Naive thymus-derived CD4-positive, alpha-beta T cell (primary cell): ENCODE data around the gene PI4KA. TPM values are rescaled to one million over a fixed set of nuclear protein-coding genes. Genes with fewer than 3 reads are reported as not detected.

Experiments used
- ATAC-seq: fragments of 150-1000 bp; cut with Tn5 transposase; 2 replicates; pipeline ENCODE4 v1.10.0; 2021; ENCODE audit warnings: mild to moderate bottlenecking, moderate library complexity
- CTCF ChIA-PET: fragments of 350-600 bp; sonication (Branson Sonifier 250); formaldehyde crosslinking; loops from one replicate; lab custom pipeline; 2021; ENCODE audit warnings: antibody characterized with exemption; lab: Charles Lee
- POLR2A ChIA-PET: fragments of 350-600 bp; sonication (Branson Sonifier 250); formaldehyde crosslinking; loops from one replicate; lab custom pipeline; 2021; ENCODE audit warnings: antibody characterized with exemption, inconsistent platforms; lab: Charles Lee
- DNase-seq, 9 donors: peaks; one replicate each; pipeline versions ENCODE4 v3.0.0 to v3.0.0-alpha.2; 2020 to 2022; ENCODE audit warnings: mixed read lengths in 1 of 9
- H3K27ac ChIP-seq: one replicate; pipeline ENCODE4 v1.7.0; 2013; ENCODE audit warnings: mild to moderate bottlenecking, low read depth, low read length, moderate library complexity
- H3K27me3 ChIP-seq, 2 donors: one replicate each; pipeline ENCODE4 v1.7.0; 2013; ENCODE audit warnings: low read length in 2 of 2, mild to moderate bottlenecking in 2 of 2, moderate library complexity in 2 of 2; ENCODE audit not compliant: control insufficient read depth in 2 of 2, insufficient read depth in 2 of 2
- H3K36me3 ChIP-seq, 3 experiments: 1 replicate in 2 of 3; 2 replicates in 1 of 3; pipeline ENCODE4 v1.7.0; 2013; ENCODE audit warnings: low read length in 3 of 3, mild to moderate bottlenecking in 3 of 3, moderate library complexity in 1 of 3; ENCODE audit not compliant: insufficient read depth in 3 of 3, control insufficient read depth in 2 of 3
- H3K4me1 ChIP-seq, 2 donors: one replicate each; pipeline ENCODE4 v1.7.0; 2013; ENCODE audit warnings: low read length in 2 of 2, mild to moderate bottlenecking in 2 of 2, moderate library complexity in 1 of 2; ENCODE audit not compliant: control insufficient read depth in 2 of 2, insufficient read depth in 2 of 2
- H3K4me3 ChIP-seq: 2 replicates; pipeline ENCODE4 v1.7.0; 2013; ENCODE audit warnings: mild to moderate bottlenecking, low read length
- H3K9me3 ChIP-seq, 3 experiments: 1 replicate in 2 of 3; 2 replicates in 1 of 3; pipeline ENCODE4 v1.7.0; 2013; ENCODE audit warnings: low read length in 3 of 3; ENCODE audit not compliant: control insufficient read depth in 2 of 3
- H3K27ac Mint-ChIP-seq, 9 donors: one replicate each; pipeline ENCODE4 v1.8.0; 2020 to 2022; ENCODE audit warnings: mixed read lengths in 9 of 9, mild to moderate bottlenecking in 8 of 9, moderate library complexity in 5 of 9, inconsistent platforms in 2 of 9
- H3K27me3 Mint-ChIP-seq, 5 donors: one replicate each; pipeline ENCODE4 v1.8.0; 2021 to 2022; ENCODE audit warnings: mixed read lengths in 5 of 5, mild to moderate bottlenecking in 1 of 5
- H3K36me3 Mint-ChIP-seq, 5 donors: one replicate each; pipeline ENCODE4 v1.8.0; 2020 to 2022; ENCODE audit warnings: mixed read lengths in 5 of 5, mild to moderate bottlenecking in 3 of 5, inconsistent platforms in 1 of 5
- H3K4me1 Mint-ChIP-seq, 7 donors: one replicate each; pipeline ENCODE4 v1.8.0; 2020 to 2022; ENCODE audit warnings: mixed read lengths in 7 of 7, mild to moderate bottlenecking in 3 of 7, inconsistent platforms in 1 of 7
- H3K4me3 Mint-ChIP-seq, 10 donors: one replicate each; pipeline ENCODE4 v1.8.0; 2020 to 2022; ENCODE audit warnings: mild to moderate bottlenecking in 10 of 10, mixed read lengths in 10 of 10, moderate library complexity in 6 of 10, inconsistent platforms in 2 of 10
- H3K9me3 Mint-ChIP-seq, 11 donors: one replicate each; pipeline ENCODE4 v1.8.0; 2020 to 2022; ENCODE audit warnings: mixed read lengths in 11 of 11, mild to moderate bottlenecking in 4 of 11, inconsistent platforms in 1 of 11, moderate library complexity in 1 of 11
- intact Hi-C, 2 donors: fragments of 100-400 bp; cut with micrococcal nuclease; formaldehyde crosslinking; loops; one replicate each; pipeline ENCODE4 v1.15.1; 2023
- polyA plus RNA-seq, 2 donors: library from polyadenylated mRNA; unstranded; fragments of 300-500 nt; fragmentation: Illumina TruSeq; gene quantifications; one replicate each; pipeline ENCODE4 v1.2.3, GENCODE V29; 2021
- total RNA-seq, 6 experiments: library from RNA in 5 of 6; stranded (reverse) in 5 of 6; gene quantifications; 1 replicate in 5 of 6; 2 replicates in 1 of 6; pipeline ENCODE4 v1.2.3 and lab custom pipeline; 2021 to 2026

PI4KA gene
- total and polyA plus RNA-seq, 7 experiments from 2014 or later = 40.1 to 181 (median 156) TPM

DNA sequence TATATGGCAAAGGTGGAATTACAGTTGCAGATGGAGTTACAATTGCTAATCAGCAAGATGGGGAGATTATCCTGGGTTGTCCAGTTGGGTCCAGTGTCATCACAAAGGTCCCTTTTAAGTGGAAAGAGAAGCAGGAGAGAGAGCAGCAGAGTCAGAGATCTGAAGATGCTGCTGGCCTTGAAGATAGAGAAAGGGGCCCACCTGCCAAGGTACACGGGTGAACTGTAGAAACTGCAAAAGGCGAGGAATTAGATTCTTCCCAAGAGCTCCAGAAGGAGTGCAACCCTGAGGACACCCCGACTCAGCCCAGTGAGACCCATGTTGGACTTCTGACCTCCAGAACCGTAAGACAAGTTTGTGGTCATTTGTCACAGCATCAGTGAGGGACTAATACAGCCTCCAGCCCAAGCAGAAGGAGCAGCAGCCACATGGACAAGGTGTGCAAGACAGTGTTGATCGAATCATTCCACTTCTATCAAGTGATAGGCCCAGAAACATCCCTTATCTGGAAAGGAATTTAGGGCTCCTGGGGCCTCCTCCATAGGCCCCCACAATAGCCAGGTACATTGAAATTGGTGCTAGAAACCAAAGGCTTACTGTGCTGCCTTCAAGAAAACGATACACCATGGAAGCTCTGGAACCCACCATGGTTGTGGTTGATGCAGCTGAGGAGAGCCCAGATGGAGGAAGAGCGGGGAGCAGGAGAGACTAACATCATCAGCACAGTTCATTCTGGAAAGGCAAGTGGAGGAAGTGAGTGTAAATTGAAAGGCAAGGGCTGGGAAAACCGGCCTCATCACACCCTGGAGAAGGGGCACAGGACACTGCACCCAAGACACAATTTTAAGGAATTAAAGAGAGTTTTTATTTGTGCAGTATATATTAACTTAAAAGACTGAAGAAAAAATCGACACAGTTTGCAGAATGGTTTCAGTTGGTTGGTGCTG lies 23.5 kb upstream of the PI4KA start:
- Histone ChIP-seq H3K9me3 (no peaks in the 10 kb centered on the region), H3K36me3 (peaks cover 0 to 64% (median 6%) of the 10 kb centered on the region in 3 experiments), H3K4me3 (no peak overlapping the region), H3K4me1 (no peaks in the 10 kb centered on the region), H3K27ac (no peak overlapping the region), H3K27me3 (no peaks in the 10 kb centered on the region)
- Mint-ChIP-seq H3K9me3 (no peaks in the 10 kb centered on the region), H3K36me3 (peaks cover 4 to 41% (median 13%) of the 10 kb centered on the region in 5 donors), H3K4me3 (no peak overlapping the region), H3K27me3 (no peaks in the 10 kb centered on the region), H3K4me1 (peaks cover 0 to 2% (median 0%) of the 10 kb centered on the region in 7 donors), H3K27ac (peak overlapping the region in 1 of 9 donors; percentile 12)
- POLR2A ChIA-PET = no interaction called here
- intact Hi-C loops = no loop called here
- DNase-seq (no peak), ATAC-seq (no peak)
- CTCF ChIA-PET = no interaction called here

DNA sequence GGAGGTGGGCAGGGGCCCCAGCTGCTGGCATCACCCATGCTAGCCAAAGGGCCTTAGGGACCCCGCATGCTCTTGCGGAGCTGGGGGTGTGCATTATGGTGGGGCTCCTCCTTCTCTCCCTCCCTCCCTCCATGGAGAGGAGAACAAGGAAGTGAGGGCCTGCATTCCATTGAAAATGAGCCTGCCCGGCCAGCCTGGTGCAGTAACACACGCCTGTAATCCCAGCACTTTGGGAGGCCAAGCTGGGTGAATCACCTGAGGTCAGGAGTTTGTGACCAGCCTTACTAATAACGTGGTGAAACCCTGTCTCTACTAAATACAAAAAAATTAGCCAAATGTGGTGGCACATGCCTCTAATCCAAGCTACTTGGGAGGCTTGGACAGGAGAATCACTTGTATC lies 22.6 kb upstream of the PI4KA start:
- no peaks in the 10 kb centered on the region for H3K27me3 Mint-ChIP-seq
- Histone ChIP-seq H3K4me3 (no peak overlapping the region), H3K27me3 (no peaks in the 10 kb centered on the region), H3K36me3 (peaks cover 0 to 66% (median 6%) of the 10 kb centered on the region in 3 experiments), H3K27ac (no peak overlapping the region), H3K9me3 (no peaks in the 10 kb centered on the region), H3K4me1 (no peaks in the 10 kb centered on the region)
- peaks cover 4 to 45% (median 13%) of the 10 kb centered on the region in 5 donors for H3K36me3 Mint-ChIP-seq
- no peak for DNase-seq
- intact Hi-C loops = no loop called here
- ATAC-seq = no peak
- H3K27ac Mint-ChIP-seq = peak overlapping the region in 1 of 9 donors; percentile 25
- H3K4me3 Mint-ChIP-seq = no peak overlapping the region
- CTCF ChIA-PET = no interaction called here
- POLR2A ChIA-PET = no interaction called here
- no peaks in the 10 kb centered on the region for H3K9me3 Mint-ChIP-seq
- H3K4me1 Mint-ChIP-seq = peaks cover 0 to 2% (median 0%) of the 10 kb centered on the region in 7 donors

DNA sequence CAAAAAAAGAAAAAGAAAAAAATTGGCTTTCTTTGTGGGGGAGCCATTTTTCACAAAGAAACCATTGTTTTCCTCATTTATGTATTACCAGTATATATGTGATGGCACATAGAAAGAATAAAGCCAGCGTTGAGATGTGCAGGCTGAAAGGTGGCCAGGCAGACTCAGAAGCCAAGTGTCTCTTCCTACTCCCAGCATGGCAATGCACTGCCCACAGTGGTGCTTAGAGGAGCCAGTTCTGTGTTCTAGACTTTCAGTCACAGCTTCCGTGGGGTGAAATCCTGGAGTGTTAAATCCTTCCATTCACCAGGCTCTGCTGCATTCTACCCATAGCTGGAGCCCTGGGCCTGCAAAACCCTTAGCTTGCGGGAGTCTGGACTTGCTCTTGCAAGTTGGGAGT lies 19.1 kb upstream of the PI4KA start:
- Mint-ChIP-seq H3K9me3 (no peaks in the 10 kb centered on the region), H3K27ac (peak overlapping the region in 1 of 9 donors; percentile 30), H3K4me3 (no peak overlapping the region), H3K4me1 (peaks cover 0 to 5% (median 0%) of the 10 kb centered on the region in 7 donors), H3K36me3 (peaks cover 0 to 35% (median 6%) of the 10 kb centered on the region in 5 donors), H3K27me3 (no peaks in the 10 kb centered on the region)
- Histone ChIP-seq H3K27ac (no peak overlapping the region), H3K9me3 (no peaks in the 10 kb centered on the region), H3K36me3 (peaks cover 0 to 61% (median 6%) of the 10 kb centered on the region in 3 experiments), H3K4me1 (no peaks in the 10 kb centered on the region), H3K4me3 (no peak overlapping the region), H3K27me3 (no peaks in the 10 kb centered on the region)
- ChIA-PET POLR2A (no interaction called here), CTCF (no interaction called here)
- no peak for ATAC-seq
- DNase-seq = no peak
- intact Hi-C loops = no loop called here

DNA sequence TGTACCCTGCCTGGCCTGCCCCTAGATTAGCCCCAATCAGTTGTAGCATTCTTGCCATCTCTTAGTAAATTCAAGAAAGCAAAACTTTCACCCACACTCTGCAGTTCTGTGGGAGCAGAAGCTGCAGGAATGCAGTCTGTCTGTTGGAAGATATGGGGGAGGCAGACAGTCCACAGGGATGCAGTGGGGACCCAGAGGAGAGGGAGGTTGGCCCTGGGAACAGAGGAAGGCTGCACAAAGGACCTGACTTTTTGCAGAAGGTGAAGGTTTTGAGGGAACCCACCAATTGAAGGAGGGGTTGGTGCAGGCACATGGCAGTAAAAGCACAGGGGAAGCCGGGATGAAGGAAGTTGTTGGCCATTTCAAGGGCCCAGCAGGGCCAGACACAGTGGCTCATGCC lies 16.7 kb upstream of the PI4KA start:
- POLR2A ChIA-PET = no interaction called here
- Mint-ChIP-seq H3K36me3 (peaks cover 0 to 22% (median 6%) of the 10 kb centered on the region in 5 donors), H3K4me1 (peaks cover 0 to 5% (median 0%) of the 10 kb centered on the region in 7 donors), H3K9me3 (no peaks in the 10 kb centered on the region), H3K27me3 (no peaks in the 10 kb centered on the region), H3K4me3 (no peak overlapping the region), H3K27ac (no peak overlapping the region)
- no peaks in the 10 kb centered on the region for H3K27me3 ChIP-seq
- H3K27ac ChIP-seq = no peak overlapping the region
- ATAC-seq (no peak), DNase-seq (no peak)
- intact Hi-C loops = no loop called here
- peaks cover 0 to 44% (median 6%) of the 10 kb centered on the region in 3 experiments for H3K36me3 ChIP-seq
- H3K4me3 ChIP-seq = no peak overlapping the region
- H3K4me1 ChIP-seq = no peaks in the 10 kb centered on the region
- H3K9me3 ChIP-seq = no peaks in the 10 kb centered on the region
- CTCF ChIA-PET = no interaction called here

DNA sequence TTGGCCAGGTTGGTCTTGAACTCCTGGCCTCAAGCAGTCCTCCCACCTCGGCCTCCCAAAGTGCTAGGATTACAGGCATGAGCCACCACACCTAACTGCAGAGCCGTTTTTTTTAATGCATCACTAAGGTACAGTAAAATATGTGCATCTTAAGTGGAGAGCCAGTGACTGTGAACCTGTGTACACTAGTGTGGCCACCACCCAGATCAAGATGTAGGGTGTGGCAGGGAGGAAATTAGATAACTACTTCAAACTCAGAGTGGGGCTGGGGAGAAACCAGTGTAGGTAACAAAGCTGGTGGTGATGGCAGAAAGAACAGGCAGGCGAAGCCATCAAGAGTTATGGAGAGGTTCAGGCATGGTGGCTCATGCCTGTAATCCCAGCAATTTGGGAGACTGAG lies 14.6 kb upstream of the PI4KA start:
- DNase-seq (no peak), ATAC-seq (no peak)
- intact Hi-C loops = no loop called here
- no peak overlapping the region for H3K4me3 Mint-ChIP-seq
- Histone ChIP-seq H3K27me3 (no peaks in the 10 kb centered on the region), H3K9me3 (no peaks in the 10 kb centered on the region), H3K4me3 (no peak overlapping the region), H3K36me3 (peaks cover 0 to 46% (median 7%) of the 10 kb centered on the region in 3 experiments), H3K27ac (no peak overlapping the region), H3K4me1 (no peaks in the 10 kb centered on the region)
- no peaks in the 10 kb centered on the region for H3K27me3 Mint-ChIP-seq
- peaks cover 0 to 6% (median 0%) of the 10 kb centered on the region in 7 donors for H3K4me1 Mint-ChIP-seq
- H3K9me3 Mint-ChIP-seq = no peaks in the 10 kb centered on the region
- ChIA-PET POLR2A (interaction anchor here (0.8 kb wide), 1 partner anchor 34 kb away, joined by 3 read pairs; no protein-coding TSS in a partner anchor), CTCF (no interaction called here)
- H3K27ac Mint-ChIP-seq = no peak overlapping the region
- peaks cover 4 to 28% (median 8%) of the 10 kb centered on the region in 5 donors for H3K36me3 Mint-ChIP-seq

DNA sequence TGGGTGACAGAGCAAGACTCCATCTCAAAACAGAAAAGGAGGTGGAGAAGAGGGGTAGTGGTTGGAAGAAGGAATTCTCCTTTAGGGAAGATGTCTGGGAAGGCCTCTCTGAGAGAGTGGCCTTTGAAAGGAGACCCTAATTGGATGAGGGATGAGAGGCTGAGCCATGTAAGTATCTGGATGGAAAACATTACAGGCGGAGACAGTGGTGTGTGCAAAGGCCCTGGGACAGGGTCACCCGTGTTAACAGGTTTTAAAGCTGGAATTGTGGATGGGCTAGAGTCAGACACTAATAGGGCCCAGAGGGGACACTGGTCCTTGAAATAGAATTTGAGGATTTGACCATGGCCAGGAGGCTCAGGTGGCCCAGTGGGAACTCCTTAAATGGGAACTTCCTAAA lies 10.6 kb upstream of the PI4KA start:
- intact Hi-C loops = no loop called here
- H3K27ac ChIP-seq = no peak overlapping the region
- H3K27me3 Mint-ChIP-seq = no peaks in the 10 kb centered on the region
- no peak overlapping the region for H3K4me3 Mint-ChIP-seq
- H3K36me3 ChIP-seq = peaks cover 0 to 28% (median 7%) of the 10 kb centered on the region in 3 experiments
- no peaks in the 10 kb centered on the region for H3K4me1 ChIP-seq
- peaks cover 4 to 26% (median 10%) of the 10 kb centered on the region in 5 donors for H3K36me3 Mint-ChIP-seq
- H3K9me3 ChIP-seq = no peaks in the 10 kb centered on the region
- peaks cover 5 to 24% (median 22%) of the 10 kb centered on the region in 7 donors for H3K4me1 Mint-ChIP-seq
- H3K4me3 ChIP-seq = no peak overlapping the region
- H3K9me3 Mint-ChIP-seq = no peaks in the 10 kb centered on the region
- ChIA-PET POLR2A (no interaction called here), CTCF (no interaction called here)
- ATAC-seq (no peak), DNase-seq (no peak)
- H3K27me3 ChIP-seq = no peaks in the 10 kb centered on the region
- H3K27ac Mint-ChIP-seq = peak overlapping the region in 1 of 9 donors; percentile 64
